Lower leg skin (tissue), 3 donors: ENCODE results near the gene PCDH9.

Experiments used
- POLR2A ChIP-seq, 2 donors: fragments of 450-650 bp; IDR thresholded peaks; one replicate each; pipeline ENCODE4 v1.6.1; 2016 to 2017; ENCODE audit warnings: antibody characterized with exemption in 2 of 2, mild to moderate bottlenecking in 1 of 2, moderate library complexity in 1 of 2
- TF ChIP-seq, protein P1 (sequence below), 3 donors: fragments of 450-650 bp; IDR thresholded peaks; one replicate each; pipeline ENCODE4 v1.5.1; 2016; ENCODE audit warnings: antibody characterized with exemption in 3 of 3, mild to moderate bottlenecking in 3 of 3, moderate library complexity in 2 of 3

- TF ChIP-seq, protein P1, sequence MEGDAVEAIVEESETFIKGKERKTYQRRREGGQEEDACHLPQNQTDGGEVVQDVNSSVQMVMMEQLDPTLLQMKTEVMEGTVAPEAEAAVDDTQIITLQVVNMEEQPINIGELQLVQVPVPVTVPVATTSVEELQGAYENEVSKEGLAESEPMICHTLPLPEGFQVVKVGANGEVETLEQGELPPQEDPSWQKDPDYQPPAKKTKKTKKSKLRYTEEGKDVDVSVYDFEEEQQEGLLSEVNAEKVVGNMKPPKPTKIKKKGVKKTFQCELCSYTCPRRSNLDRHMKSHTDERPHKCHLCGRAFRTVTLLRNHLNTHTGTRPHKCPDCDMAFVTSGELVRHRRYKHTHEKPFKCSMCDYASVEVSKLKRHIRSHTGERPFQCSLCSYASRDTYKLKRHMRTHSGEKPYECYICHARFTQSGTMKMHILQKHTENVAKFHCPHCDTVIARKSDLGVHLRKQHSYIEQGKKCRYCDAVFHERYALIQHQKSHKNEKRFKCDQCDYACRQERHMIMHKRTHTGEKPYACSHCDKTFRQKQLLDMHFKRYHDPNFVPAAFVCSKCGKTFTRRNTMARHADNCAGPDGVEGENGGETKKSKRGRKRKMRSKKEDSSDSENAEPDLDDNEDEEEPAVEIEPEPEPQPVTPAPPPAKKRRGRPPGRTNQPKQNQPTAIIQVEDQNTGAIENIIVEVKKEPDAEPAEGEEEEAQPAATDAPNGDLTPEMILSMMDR (IDR thresholded peaks at IDR 0.05) = no peak
- no peak for TF ChIP-seq POLR2A (IDR thresholded peaks at IDR 0.05)
Observed at GRCh38 chr13:66759919-66760318, 470.2 kb downstream of the PCDH9 start.
